ENCODE results near the gene PANX2. TPM values are rescaled to one million over a fixed set of nuclear protein-coding genes. Genes with fewer than 3 reads are reported as not detected.

PANX2 gene
- total RNA-seq, 1 donor from 2014 or later: 0.58 TPM

GRCh38 chr22:50177537-50178470, 7.3 kb downstream of the PANX2 start:
- Histone ChIP-seq H3K4me3 (no peak overlapping the region), H3K27ac (replicated peaks) (no peak overlapping the region), H3K9me3 (replicated peaks) (no peaks in the 10 kb centered on the region), H3K27me3 (ENCODE audit: low read depth) (peaks cover 78% of the 10 kb centered on the region), H3K4me1 (peaks cover 3% of the 10 kb centered on the region), H3K36me3 (no peaks in the 10 kb centered on the region)
- intact Hi-C loops (cut with micrococcal nuclease): no loop called here
- DNase-seq: no peak
- no peak for TF ChIP-seq CTCF (IDR thresholded peaks at IDR 0.05; ENCODE audit: borderline replicate concordance)

GRCh38 chr22:50178471-50178864, 7.9 kb downstream of the PANX2 start:
- DNase-seq: no peak
- Histone ChIP-seq H3K4me3 (no peak overlapping the region), H3K4me1 (peaks cover 10% of the 10 kb centered on the region), H3K9me3 (replicated peaks) (no peaks in the 10 kb centered on the region), H3K27ac (replicated peaks) (no peak overlapping the region), H3K36me3 (no peaks in the 10 kb centered on the region), H3K27me3 (ENCODE audit: low read depth) (peaks cover 73% of the 10 kb centered on the region)
- TF ChIP-seq CTCF (IDR thresholded peaks at IDR 0.05; ENCODE audit: borderline replicate concordance): no peak
- intact Hi-C loops (cut with micrococcal nuclease): no loop called here

GRCh38 chr22:50178871-50179869, 8.6 kb downstream of the PANX2 start:
- TF ChIP-seq CTCF (IDR thresholded peaks at IDR 0.05; ENCODE audit: borderline replicate concordance): no peak

GRCh38 chr22:50179937-50180726, 9.6 kb downstream of the PANX2 start:
- no peaks in the 10 kb centered on the region for H3K9me3 ChIP-seq (replicated peaks)
- no peak for DNase-seq
- no peak for TF ChIP-seq CTCF (IDR thresholded peaks at IDR 0.05; ENCODE audit: borderline replicate concordance)
- peaks cover 56% of the 10 kb centered on the region for H3K27me3 ChIP-seq (ENCODE audit: low read depth)
- H3K4me1 ChIP-seq: peaks cover 25% of the 10 kb centered on the region
- no peak overlapping the region for H3K4me3 ChIP-seq
- no peaks in the 10 kb centered on the region for H3K36me3 ChIP-seq
- intact Hi-C loops (cut with micrococcal nuclease): no loop called here
- H3K27ac ChIP-seq (replicated peaks): no peak overlapping the region

More at GRCh38 chr22:50178871-50179869, 8.6 kb downstream of the PANX2 start:
- peaks cover 66% of the 10 kb centered on the region for H3K27me3 ChIP-seq (ENCODE audit: low read depth)
- peaks cover 17% of the 10 kb centered on the region for H3K4me1 ChIP-seq
- no peaks in the 10 kb centered on the region for H3K36me3 ChIP-seq
- DNase-seq: no peak
- no peak overlapping the region for H3K4me3 ChIP-seq
- no peak overlapping the region for H3K27ac ChIP-seq (replicated peaks)
- no peaks in the 10 kb centered on the region for H3K9me3 ChIP-seq (replicated peaks)
- intact Hi-C loops (cut with micrococcal nuclease): no loop called here

Measured in left ventricle myocardium inferior (tissue), 1 donor.